GM12873 (cell line): Measurements from ENCODE around the gene CPA5.

Experiments used
- CTCF ChIP-seq: IDR thresholded peaks from 2 replicates; pipeline ENCODE4 v1.5.1; 2012; ENCODE audit warnings: low read depth, mild to moderate bottlenecking, moderate library complexity, low read length, control low read depth; ENCODE audit not compliant: insufficient read depth; ENCODE audit errors: missing control alignments

The CPA5 gene

GRCh38 chr7:130334274-130334673 is 10.3 kb upstream of the CPA5 start:
- TF ChIP-seq CTCF, result no peak

GRCh38 chr7:130337410-130337971 is 7.1 kb upstream of the CPA5 start:
- no peak for TF ChIP-seq CTCF

- no peak for TF ChIP-seq CTCF
Observed at GRCh38 chr7:130338233-130338632, 6.4 kb upstream of the CPA5 start.

- no peak for TF ChIP-seq CTCF
Observed at GRCh38 chr7:130341882-130342281, 2.7 kb upstream of the CPA5 start.

- TF ChIP-seq CTCF, result no peak
Observed at GRCh38 chr7:130342701-130343380, 1.8 kb upstream of the CPA5 start.

- no peak for TF ChIP-seq CTCF
Observed at GRCh38 chr7:130345136-130345535, 520 bp downstream of the CPA5 start.

- no peak for TF ChIP-seq CTCF
Observed at GRCh38 chr7:130345725-130346124, 1.1 kb downstream of the CPA5 start.
